ENCODE results near the gene PRMT6.
A peak's percentile ranks its signal among the peaks of the same experiment; 100 is the strongest.
"Not testable (repeated sequence)": the region's sequence is repeated elsewhere in the genome, so short reads cannot be mapped to it uniquely, and the experiment has no call there.

The PRMT6 gene

DNA sequence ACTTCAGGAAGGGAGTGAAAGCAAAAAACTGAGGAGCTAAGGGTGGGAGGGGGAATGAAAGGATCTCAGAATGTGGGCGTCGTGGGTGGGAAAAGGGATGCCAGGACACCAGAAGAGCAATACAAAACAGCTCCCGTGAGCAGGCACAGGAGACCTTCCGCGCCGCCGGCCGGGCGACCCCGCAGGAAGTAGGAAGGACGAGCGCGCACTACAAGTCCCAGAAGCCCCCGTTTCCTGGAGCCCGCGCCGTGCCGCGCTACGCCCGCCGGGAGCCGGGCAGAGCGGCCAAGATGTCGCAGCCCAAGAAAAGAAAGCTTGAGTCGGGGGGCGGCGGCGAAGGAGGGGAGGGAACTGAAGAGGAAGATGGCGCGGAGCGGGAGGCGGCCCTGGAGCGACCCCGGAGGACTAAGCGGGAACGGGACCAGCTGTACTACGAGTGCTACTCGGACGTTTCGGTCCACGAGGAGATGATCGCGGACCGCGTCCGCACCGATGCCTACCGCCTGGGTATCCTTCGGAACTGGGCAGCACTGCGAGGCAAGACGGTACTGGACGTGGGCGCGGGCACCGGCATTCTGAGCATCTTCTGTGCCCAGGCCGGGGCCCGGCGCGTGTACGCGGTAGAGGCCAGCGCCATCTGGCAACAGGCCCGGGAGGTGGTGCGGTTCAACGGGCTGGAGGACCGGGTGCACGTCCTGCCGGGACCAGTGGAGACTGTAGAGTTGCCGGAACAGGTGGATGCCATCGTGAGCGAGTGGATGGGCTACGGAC is at the start of gene PRMT6:
PRMT6 (plus strand) TSS at position 249 of the 771 bp plus-strand sequence; CDS start at position 291, 42 bp downstream.
- peak; percentile 79 for DNase-seq (ENCODE audit: low read depth)

DNA sequence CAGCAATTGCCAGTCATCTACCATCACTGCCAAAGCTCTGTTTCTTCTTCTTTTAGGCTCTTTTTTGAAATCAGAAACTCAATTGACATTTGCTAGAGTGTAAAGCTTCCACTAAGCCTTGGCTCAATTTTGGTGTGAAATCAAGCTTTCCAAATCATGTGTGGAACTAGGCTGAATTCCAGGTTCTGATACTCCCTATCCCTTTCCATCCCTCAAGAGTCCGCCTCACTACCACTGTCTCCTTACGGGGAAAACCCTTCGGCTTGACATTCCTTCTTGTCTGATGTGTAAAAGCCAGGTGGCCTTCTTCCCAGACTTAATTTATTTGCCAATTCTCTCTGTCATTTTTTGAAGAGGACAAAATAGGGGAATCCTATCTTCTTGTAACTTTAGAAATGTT is 47.2 kb upstream of the PRMT6 start:
- DNase-seq (ENCODE audit: low read depth), result no peak

DNA sequence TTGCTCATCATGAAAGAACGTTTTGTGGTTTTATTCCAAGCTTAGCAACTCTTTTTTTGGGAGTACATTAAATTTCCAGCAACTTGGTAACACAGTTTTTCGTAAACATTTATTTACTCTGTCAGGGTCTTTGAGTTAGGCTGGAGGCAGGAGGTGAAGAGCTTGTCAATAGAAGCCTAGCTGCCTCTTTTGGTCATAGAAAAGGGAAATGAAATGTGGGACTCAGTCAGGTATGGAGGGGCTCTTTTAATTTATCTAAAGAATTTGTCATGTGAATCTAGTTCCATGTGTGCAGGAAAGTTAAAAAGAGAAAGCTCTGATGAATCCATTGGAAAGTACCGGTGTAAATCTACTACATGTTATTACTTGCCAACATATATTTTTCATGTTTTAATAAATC is 45.9 kb upstream of the PRMT6 start:
- DNase-seq (ENCODE audit: low read depth), result no peak

DNA sequence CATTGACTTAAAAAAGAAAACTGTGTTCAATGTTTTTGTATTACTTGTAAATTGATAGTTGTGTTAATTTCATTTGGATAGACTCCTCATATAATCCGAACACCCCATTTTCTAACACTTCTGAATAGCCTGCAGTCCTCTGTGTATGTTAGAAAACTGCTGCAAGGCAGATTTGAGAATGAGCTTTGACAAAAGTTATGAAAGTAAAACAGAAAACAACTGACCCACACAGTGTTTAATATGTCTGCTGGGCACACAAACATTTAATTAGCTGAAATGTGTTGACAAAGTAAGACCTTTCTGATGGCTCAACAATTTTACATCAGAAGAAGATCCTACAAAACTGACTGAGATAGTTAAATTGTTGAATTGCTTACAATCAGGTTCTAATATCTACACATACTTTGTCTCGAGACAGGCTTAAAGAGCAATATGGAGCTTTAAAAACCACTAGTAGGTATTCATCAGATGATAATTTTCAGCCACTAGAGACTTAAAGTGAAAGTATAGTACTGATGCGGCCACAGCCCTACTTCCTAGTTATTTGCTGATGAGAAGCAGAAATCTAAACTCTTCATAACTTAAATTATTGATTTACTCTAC is 40.0 kb upstream of the PRMT6 start:
- no peak for DNase-seq (ENCODE audit: low read depth)

GRCh38 chr1:107018445-107018844 is 38.0 kb upstream of the PRMT6 start:
- no peak for DNase-seq (ENCODE audit: low read depth)

DNA sequence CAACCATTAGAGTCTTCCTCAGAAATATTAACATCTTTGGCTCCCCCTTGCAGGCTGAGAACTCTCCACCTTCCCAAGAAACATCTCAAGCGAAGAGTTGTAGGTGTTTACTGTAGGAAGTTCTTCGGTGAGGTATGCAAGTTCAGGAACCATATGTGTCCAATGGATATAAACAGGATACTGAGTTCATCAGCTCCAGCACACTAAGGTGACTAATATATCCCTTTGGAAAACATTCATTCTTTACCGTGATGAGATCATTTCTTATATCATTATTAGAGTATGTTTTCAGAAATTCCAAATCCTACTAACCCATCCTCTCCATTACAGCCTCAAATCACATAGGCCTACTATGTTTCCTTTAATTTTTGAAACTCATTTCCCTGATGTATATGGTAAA is 37.3 kb upstream of the PRMT6 start:
- peak; percentile 16 for DNase-seq (ENCODE audit: low read depth)

GRCh38 chr1:107038874-107039273 is 17.6 kb upstream of the PRMT6 start:
- DNase-seq (ENCODE audit: low read depth), result not testable (repeated sequence)

DNA sequence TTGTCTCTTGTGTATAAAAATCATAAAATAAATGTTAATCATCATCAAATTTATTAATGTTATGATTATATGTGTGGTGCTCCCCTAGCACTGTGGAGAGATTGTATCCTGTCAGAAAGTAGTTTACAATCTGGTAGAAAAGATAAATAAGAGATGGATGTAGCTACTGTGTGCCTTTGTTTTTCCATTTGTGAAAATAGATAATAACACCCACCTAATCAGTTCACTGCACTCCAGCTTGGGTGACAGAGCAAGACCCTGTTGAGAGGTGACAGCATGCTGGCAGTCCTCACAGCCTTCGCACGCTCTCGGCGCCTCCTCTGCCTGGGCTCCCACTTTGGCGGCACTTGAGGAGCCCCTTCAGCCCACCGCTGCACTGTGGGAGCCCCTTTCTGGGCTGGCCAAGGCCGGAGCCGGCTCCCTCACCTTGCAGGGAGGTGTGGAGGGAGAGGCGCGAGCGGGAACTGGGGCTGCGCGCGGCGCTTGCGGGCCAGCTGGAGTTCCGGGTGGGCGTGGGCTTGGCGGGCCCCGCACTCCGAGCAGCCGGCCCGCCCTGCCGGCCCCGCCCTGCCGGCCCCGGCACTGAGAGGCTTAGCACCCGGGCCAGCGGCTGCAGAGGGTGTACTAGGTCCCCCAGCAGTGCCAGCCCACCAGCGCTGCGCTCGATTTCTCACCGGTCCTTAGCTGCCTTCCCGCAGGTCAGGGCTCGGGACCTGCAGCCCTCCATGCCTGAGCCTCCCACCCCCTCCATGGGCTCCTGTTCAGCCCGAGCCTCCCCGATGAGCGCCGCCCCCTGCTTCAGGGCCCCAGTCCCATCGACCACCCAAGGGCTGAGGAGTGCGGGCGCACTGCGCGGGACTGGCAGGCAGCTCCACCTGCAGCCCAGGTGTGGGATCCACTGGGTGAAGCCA is 11.9 kb upstream of the PRMT6 start:
- DNase-seq (ENCODE audit: low read depth), result not testable (repeated sequence)

- no peak for DNase-seq (ENCODE audit: low read depth)
Measured at GRCh38 chr1:107047602-107048001, 8.9 kb upstream of the PRMT6 start.

DNA sequence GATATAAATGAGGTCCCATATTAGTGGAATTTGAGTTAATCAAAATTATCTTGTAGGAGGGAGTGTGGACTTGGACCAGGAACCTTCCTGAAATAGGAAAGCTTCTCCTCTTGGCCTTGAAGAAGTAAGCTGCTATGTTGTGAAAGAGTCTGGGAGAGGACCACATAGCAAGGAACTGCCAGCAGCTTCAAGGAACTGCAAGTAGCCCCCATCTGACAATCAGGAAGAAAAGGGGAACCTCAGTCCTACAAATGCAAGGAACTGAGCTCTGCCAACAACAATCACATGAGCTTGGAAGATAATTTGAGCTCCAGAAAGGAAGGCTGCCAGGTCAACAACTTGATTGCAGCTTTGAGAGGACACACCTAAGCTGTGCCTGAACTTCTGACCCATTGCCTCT is 8.2 kb upstream of the PRMT6 start:
- no peak for DNase-seq (ENCODE audit: low read depth)

- no peak for DNase-seq (ENCODE audit: low read depth)
Measured at GRCh38 chr1:107051266-107051665, 5.2 kb upstream of the PRMT6 start.

- DNase-seq (ENCODE audit: low read depth), result not testable (repeated sequence)
Measured at GRCh38 chr1:107055919-107056425, 502 bp upstream of the PRMT6 start.

DNA sequence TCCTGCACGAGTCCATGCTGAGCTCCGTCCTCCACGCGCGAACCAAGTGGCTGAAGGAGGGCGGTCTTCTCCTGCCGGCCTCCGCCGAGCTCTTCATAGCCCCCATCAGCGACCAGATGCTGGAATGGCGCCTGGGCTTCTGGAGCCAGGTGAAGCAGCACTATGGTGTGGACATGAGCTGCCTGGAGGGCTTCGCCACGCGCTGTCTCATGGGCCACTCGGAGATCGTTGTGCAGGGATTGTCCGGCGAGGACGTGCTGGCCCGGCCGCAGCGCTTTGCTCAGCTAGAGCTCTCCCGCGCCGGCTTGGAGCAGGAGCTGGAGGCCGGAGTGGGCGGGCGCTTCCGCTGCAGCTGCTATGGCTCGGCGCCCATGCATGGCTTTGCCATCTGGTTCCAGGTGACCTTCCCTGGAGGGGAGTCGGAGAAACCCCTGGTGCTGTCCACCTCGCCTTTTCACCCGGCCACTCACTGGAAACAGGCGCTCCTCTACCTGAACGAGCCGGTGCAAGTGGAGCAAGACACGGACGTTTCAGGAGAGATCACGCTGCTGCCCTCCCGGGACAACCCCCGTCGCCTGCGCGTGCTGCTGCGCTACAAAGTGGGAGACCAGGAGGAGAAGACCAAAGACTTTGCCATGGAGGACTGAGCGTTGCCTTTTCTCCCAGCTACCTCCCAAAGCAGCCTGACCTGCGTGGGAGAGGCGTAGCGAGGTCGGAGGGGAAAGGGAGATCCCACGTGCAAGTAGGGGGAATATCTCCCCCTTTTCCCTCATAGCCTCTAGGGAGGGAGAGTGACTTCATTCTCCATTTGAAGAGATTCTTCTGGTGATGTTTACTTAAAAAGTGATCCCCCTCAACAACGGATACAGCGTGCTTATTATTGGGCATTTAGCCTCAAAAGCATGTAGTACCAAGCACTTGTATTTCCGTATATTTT is 991 bp downstream of the PRMT6 start:
- peak; percentile 67 for DNase-seq (ENCODE audit: low read depth)

- no peak for DNase-seq (ENCODE audit: low read depth)
Measured at GRCh38 chr1:107058245-107059032, 2.0 kb downstream of the PRMT6 start.

DNA sequence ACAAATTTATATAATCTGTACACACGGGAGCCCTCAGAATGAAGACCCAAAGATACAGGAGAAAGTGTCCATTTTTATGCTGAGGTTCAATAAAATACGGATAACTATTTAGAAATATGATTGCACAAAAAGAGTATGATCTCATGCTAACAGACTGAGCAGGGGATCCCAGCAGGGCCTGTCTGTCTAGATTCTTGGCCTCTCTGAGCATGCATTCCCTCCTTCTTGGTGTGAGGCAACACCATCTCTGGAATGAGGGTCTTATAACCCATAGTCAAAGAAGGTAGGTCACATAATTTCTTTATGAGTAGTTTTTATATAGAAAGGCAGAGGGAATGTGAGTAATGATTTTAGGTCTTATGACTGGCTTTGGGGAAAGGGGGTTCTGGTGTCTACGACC is 5.4 kb downstream of the PRMT6 start:
- no peak for DNase-seq (ENCODE audit: low read depth)

DNA sequence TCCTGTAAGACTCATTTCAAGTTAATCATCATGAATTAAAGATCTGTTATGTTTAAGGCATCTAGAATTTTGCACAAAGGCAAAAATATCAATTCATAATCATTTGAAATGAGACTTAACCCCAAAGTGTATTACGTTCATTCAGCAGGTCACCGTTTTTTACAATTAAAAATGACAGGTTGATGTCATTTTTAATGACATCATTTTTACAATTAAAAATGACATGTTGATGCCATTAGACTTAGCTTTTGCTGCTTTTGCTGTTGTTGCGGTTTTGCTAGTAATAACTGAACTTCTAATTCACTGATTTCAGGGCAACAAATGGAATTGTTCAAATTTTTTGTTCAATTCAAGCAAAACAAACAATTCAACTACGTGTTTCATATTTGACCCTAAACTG is 17.0 kb downstream of the PRMT6 start:
- no peak for DNase-seq (ENCODE audit: low read depth)

DNA sequence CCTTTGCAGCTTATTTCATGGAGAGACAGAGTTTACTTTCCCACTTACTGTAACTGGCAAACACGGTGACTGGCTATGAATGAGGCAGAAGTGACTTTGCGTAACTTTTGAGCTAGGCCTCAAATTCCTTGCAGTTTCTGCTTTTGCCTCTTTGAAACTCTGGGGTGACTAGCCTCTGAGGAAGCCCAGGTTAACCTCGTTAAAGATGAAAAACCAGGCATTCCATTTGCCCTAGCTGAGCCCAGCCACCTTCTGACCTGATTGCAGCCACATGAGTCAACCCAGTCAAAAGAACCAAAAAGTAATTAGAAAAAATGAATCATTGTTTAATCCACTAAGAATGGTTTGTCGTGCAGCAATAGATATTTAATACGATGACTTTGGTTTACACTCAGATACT is 20.4 kb downstream of the PRMT6 start:
- DNase-seq (ENCODE audit: low read depth), result peak; percentile 53

DNA sequence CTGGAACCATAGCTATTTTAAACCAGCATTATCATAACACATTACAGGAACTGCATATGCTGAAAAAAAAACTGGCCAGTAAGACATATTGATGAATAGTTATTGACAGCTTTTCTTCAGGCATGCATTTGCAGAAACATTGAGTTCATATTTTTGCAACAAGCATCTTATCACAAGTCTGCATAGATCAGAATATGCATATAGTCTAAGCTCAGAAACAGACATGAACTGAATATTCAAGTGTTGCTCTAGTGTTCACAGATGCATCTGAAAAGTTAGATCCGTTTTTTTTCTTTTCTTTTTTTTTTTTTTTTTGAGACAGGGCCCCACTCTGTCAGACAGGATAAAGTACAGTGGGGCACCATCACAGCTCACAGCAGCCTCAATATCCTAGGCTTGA is 22.8 kb downstream of the PRMT6 start:
- no peak for DNase-seq (ENCODE audit: low read depth)

- DNase-seq (ENCODE audit: low read depth), result no peak
Measured at GRCh38 chr1:107081102-107081501, 24.6 kb downstream of the PRMT6 start.

DNA sequence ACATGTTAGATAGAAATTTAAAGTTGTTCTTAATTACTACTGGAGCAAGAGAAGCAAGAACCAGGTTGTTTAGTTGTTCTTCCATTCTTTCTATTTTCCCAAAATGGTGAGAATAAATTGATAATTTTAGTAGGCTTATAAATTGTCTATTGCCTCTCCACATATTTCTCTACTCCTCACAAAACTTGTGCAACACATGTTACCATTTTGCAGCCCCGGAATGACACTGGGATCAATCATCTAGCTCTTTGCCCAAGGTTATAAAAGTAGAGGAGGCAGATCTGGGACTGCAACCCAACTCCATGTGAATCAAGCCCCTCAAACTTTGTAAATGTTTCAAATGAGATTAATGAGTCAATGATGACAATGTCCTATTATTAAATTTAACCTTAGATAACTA is 34.9 kb downstream of the PRMT6 start:
- no peak for DNase-seq (ENCODE audit: low read depth)

DNA sequence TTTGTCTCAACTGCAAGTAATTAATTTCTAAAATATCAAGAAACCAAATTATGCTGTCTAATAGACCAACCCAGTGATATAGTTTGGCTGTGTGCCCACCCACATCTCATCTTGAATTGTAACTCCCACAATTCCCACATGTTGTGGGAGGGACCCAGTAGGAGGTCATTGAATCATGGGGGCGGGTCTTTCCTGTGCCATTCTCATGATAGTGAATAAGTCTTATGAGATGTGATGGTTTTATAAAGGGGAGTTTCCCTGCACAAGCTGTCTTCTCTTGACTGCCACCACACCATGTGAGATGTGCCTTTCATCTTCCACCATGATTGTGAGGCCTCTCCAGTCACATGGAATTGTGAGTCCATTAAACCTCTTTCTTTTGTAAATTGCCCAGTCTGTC is 36.9 kb downstream of the PRMT6 start:
- not testable (repeated sequence) for DNase-seq (ENCODE audit: low read depth)
